Neural cell (in vitro differentiated cells): Measurements from ENCODE around the gene CPZ. TPM values are rescaled to one million over a fixed set of nuclear protein-coding genes. Genes with fewer than 3 reads are reported as not detected.

ENCODE experiments used
- H2AFZ ChIP-seq: fragments of 200-600, 300-800 bp; sonication (generic), shearing (Covaris generic); 2 replicates; pipeline ENCODE4 v1.6.0; 2014; ENCODE audit warnings: low read depth, mild to moderate bottlenecking, antibody characterized with exemption, low read length, moderate library complexity
- H3F3A ChIP-seq: fragments of 200-600 bp; shearing (Covaris generic); 2 replicates; pipeline ENCODE4 v1.6.1; 2016; ENCODE audit warnings: mild to moderate bottlenecking, moderate library complexity, mixed read lengths, antibody characterized with exemption, low read length; ENCODE audit not compliant: insufficient read depth, poor library complexity, severe bottlenecking
- H3K27ac ChIP-seq: fragments of 200-600, 300-800 bp; sonication (generic), shearing (Covaris generic); 2 replicates; pipeline ENCODE4 v1.5.1; 2014; ENCODE audit warnings: mild to moderate bottlenecking, low read length, moderate library complexity
- H3K27me3 ChIP-seq: fragments of 300-800, 200-600 bp; sonication (generic), shearing (Covaris generic); 2 replicates; pipeline ENCODE4 v1.6.0; 2014; ENCODE audit warnings: mild to moderate bottlenecking, low read depth, low read length, moderate library complexity; ENCODE audit not compliant: insufficient read depth
- H3K36me3 ChIP-seq: fragments of 300-800, 200-600 bp; sonication (generic), shearing (Covaris generic); 2 replicates; pipeline ENCODE4 v1.5.1; 2014; ENCODE audit warnings: mild to moderate bottlenecking, antibody characterized with exemption, low read length, moderate library complexity; ENCODE audit not compliant: insufficient read depth
- H3K4me2 ChIP-seq: fragments of 300-800, 200-600 bp; sonication (generic), shearing (Covaris generic); 2 replicates; pipeline ENCODE4 v1.6.0; 2014; ENCODE audit warnings: mild to moderate bottlenecking, low read length
- H3K4me3 ChIP-seq: fragments of 300-800, 200-600 bp; sonication (generic), shearing (Covaris generic); 2 replicates; pipeline ENCODE4 v1.5.1; 2014; ENCODE audit warnings: mild to moderate bottlenecking, low read length, moderate library complexity
- H3K79me2 ChIP-seq: fragments of 200-600 bp; shearing (Covaris generic); replicated peaks from 2 replicates; pipeline ENCODE4 v1.6.0; 2014; ENCODE audit warnings: mild to moderate bottlenecking, low read length, moderate library complexity; ENCODE audit not compliant: insufficient read depth
- H3K9ac ChIP-seq: fragments of 300-800, 200-600 bp; sonication (generic), shearing (Covaris generic); 2 replicates; pipeline ENCODE4 v1.6.1; 2016; ENCODE audit warnings: mild to moderate bottlenecking, low read length, mixed read lengths
- H3K9me2 ChIP-seq: fragments of 200-600 bp; shearing (Covaris generic); 2 replicates; pipeline ENCODE4 v1.6.1; 2016; ENCODE audit warnings: mild to moderate bottlenecking, low read length, mixed read lengths; ENCODE audit not compliant: insufficient read depth
- H3K9me3 ChIP-seq: fragments of 200-600, 300-800 bp; sonication (generic), shearing (Covaris generic); 2 replicates; pipeline ENCODE4 v1.6.1; 2016; ENCODE audit warnings: mild to moderate bottlenecking, mixed run types, low read length, moderate library complexity, mixed read lengths
- H4K20me1 ChIP-seq: fragments of 200-600 bp; shearing (Covaris generic); 2 replicates; pipeline ENCODE4 v1.6.1; 2016; ENCODE audit warnings: mild to moderate bottlenecking, mixed run types; ENCODE audit not compliant: insufficient read depth
- CTCF ChIP-seq: fragments of 450-650 bp; IDR thresholded peaks from 2 replicates; pipeline ENCODE4 v1.5.1; 2014; ENCODE audit warnings: antibody characterized with exemption, mild to moderate bottlenecking, moderate library complexity; ENCODE audit not compliant: poor library complexity, severe bottlenecking
- EP300 ChIP-seq: fragments of 450-650 bp; conservative IDR thresholded peaks from 2 replicates; pipeline ENCODE4 v1.6.1; 2014; ENCODE audit warnings: antibody characterized with exemption, mild to moderate bottlenecking, moderate library complexity; ENCODE audit not compliant: poor library complexity, severe bottlenecking
- EZH2 ChIP-seq: fragments of 200-600, 300-800 bp; shearing (Covaris generic), sonication (generic); IDR thresholded peaks from 2 replicates; pipeline ENCODE4 v1.6.1; 2014; ENCODE audit warnings: antibody characterized with exemption, low read length, borderline replicate concordance, mild to moderate bottlenecking; ENCODE audit not compliant: insufficient read depth, poor library complexity, severe bottlenecking
- MXI1 ChIP-seq: fragments of 450-650 bp; conservative IDR thresholded peaks from 2 replicates; pipeline ENCODE4 v1.6.1; 2014; ENCODE audit warnings: antibody characterized with exemption, mild to moderate bottlenecking; ENCODE audit not compliant: poor library complexity, severe bottlenecking
- POLR2AphosphoS5 ChIP-seq: IDR thresholded peaks from 2 replicates; pipeline ENCODE4 v1.6.1; 2012
- RAD21 ChIP-seq: fragments of 450-650 bp; conservative IDR thresholded peaks from 2 replicates; pipeline ENCODE4 v1.6.1; 2014; ENCODE audit warnings: antibody characterized with exemption, mild to moderate bottlenecking, moderate library complexity
- REST ChIP-seq: IDR thresholded peaks from 2 replicates; pipeline ENCODE4 v1.6.1; 2012; ENCODE audit warnings: borderline replicate concordance
- SMC3 ChIP-seq: fragments of 450-650 bp; conservative IDR thresholded peaks from 2 replicates; pipeline ENCODE4 v1.6.1; 2014; ENCODE audit warnings: antibody characterized with exemption, mild to moderate bottlenecking, moderate library complexity; ENCODE audit not compliant: poor library complexity
- TAF1 ChIP-seq: IDR thresholded peaks from 2 replicates; pipeline ENCODE4 v1.6.1; 2012; ENCODE audit warnings: low read depth
- polyA plus RNA-seq: library from polyadenylated mRNA; depleted of rRNA; stranded (reverse); fragments of >200 nt; gene quantifications from 2 replicates; pipeline ENCODE4 v1.2.3, GENCODE V29; 2014

The CPZ gene
- polyA plus RNA-seq, 1 donor from 2014 or later, result not detected

- H2AFZ ChIP-seq, result no peak overlapping the region
Observed at GRCh38 chr4:8552581-8553205, 39.9 kb upstream of the CPZ start.

GRCh38 chr4:8553216-8553615 lies 39.3 kb upstream of the CPZ start:
- no peaks in the 10 kb centered on the region for H3K9me3 ChIP-seq
- H3K27ac ChIP-seq, result no peak overlapping the region
- no peak overlapping the region for H3K9ac ChIP-seq
- no peaks in the 10 kb centered on the region for H3K9me2 ChIP-seq
- H2AFZ ChIP-seq, result no peak overlapping the region
- H3K4me2 ChIP-seq, result no peak overlapping the region
- H3K27me3 ChIP-seq, result no peaks in the 10 kb centered on the region
- H3F3A ChIP-seq, result no peaks in the 10 kb centered on the region
- TF ChIP-seq REST (no peak), RAD21 (no peak), CTCF (no peak), EP300 (no peak), MXI1 (no peak), EZH2 (no peak), SMC3 (no peak), TAF1 (no peak), POLR2AphosphoS5 (no peak)
- no peak overlapping the region for H3K4me3 ChIP-seq
- no peaks in the 10 kb centered on the region for H4K20me1 ChIP-seq
- H3K79me2 ChIP-seq, result no peaks in the 10 kb centered on the region
- H3K36me3 ChIP-seq, result no peaks in the 10 kb centered on the region

More at GRCh38 chr4:8552581-8553205, 39.9 kb upstream of the CPZ start:
- H3K36me3 ChIP-seq, result no peaks in the 10 kb centered on the region
- H3K9me2 ChIP-seq, result no peaks in the 10 kb centered on the region
- no peaks in the 10 kb centered on the region for H3F3A ChIP-seq
- H3K4me2 ChIP-seq, result no peak overlapping the region
- no peaks in the 10 kb centered on the region for H3K9me3 ChIP-seq
- H3K4me3 ChIP-seq, result no peak overlapping the region
- H4K20me1 ChIP-seq, result no peaks in the 10 kb centered on the region
- TF ChIP-seq SMC3 (no peak), RAD21 (no peak), EP300 (no peak), TAF1 (no peak)
- no peak overlapping the region for H3K27ac ChIP-seq
- H3K9ac ChIP-seq, result no peak overlapping the region
- H3K27me3 ChIP-seq, result no peaks in the 10 kb centered on the region
- H3K79me2 ChIP-seq, result no peaks in the 10 kb centered on the region
